EL (cell line): ENCODE data around the gene C2orf68.
A peak's percentile ranks its signal among the peaks of the same experiment; 100 is the strongest.
"Not testable (repeated sequence)": the region's sequence is repeated elsewhere in the genome, so short reads cannot be mapped to it uniquely, and the experiment has no call there.

ENCODE experiments used
- DNase-seq: peaks from one replicate; pipeline ENCODE4 v3.0.0-alpha.2; 2016

The C2orf68 gene

DNA sequence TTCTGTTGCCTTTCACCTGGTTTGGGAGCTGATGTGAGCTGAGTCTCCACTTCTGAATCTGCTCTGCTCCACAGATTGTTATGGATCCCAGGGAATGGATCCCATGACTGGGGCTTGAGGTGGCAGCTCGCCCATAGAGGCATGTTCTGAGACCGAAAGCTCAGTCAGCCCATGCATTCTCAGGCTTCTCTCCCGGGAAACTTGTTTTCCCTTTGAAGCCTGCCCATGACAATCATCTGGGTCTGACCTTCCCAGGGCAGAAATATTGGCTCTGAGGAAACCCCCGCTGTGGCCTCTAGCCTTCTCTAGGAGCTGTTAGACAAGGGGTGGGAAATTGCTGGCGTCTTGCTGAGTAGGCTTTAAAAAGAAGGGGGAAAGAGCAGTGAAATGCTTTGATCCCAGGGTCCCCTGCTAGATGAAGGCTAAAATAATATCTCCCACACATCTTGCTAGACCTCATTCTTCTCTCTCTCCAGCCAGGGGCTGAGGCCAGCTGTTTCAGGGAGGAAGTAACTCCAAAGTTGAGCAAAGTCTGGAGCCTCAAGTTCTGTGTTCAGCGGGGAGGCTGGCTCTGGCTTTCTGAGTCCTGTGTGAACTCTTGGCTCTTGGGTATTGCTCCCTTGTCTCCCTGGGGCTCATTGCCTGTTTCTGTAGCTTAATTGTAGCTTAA is 32.5 kb downstream of the C2orf68 start:
- no peak for DNase-seq

DNA sequence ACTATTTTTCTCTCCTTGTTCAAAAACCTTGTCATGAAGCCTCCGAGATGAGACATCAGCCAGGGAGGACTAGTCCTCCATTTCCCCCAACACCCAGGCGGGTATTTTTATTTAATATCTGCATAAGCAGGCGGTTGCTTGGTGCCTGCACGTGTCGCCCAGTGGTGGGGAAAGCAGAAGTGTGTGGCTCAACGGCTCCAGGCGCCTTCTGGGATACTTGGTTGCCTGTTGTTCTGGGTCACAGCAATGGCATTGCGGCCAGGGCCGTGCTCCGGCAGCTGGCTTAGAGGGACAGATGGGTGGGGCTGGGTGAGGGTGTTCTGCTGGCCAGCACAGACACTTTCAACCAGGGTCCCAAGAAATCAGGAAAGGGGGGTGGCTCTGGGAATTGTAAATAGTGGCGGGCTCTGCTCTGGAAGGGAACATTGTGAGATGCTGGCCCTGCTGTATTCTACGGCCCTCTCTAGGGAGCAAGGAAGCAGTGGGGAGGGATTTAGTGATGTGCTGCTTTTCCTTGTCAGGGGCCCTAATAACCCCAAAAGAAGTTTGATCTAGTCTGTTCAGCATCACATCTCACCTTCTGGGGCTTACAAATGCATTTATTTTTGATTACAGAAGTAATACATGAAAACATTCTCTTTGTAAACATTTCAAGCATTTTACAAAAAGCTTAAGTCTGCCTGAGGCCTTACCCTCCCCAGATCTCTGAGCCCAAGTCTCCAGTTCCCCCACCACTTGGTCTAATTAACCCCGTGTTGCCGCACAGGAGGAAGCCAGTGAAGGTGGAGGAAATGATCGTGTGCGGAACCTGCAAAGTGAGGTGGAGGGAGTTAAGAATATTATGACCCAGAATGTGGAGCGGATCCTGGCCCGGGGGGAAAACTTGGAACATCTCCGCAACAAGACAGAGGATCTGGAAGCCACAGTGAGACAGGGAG is 33.4 kb downstream of the C2orf68 start:
- no peak for DNase-seq

DNA sequence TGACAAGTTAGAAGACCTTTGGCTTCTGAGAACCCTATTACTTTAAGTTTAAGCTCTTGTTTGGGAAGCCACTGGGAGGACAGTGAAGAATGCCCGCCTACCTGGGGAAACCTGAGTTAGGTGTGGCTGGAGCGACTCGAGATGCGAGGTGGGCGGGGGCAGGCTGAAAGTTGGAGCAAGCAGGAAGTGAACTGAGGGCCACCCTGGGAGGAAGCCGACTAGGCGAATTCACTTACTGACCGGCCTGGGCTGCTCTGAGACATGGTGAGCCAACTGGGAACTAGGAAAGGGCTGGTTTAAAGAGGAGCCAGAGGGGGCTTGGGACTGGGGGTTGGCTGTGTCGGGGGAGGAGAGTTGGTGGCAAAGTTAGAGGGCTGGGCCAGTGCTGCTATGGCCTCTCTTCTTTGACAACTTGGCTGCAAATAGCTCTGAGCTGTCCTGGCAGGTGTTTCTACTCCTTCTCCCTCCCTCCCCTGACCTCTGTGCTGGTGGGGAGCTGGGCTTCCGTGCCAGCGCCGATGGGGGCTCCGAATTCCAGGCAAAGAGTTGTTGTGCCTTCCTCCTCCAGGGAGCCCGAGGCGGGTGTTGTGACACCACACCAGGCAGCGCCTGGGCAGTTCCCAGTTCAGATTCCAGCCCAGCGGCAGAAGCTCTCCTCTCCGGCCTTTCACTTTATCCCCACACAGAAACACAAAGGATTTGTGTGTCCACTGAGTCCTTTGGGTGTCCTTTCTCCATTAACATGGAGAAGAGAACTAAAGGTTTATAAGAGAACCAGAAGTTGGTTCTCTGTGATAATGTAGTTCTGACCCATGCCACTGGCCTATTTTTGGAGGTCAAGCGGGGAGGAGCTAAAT is 34.3 kb downstream of the C2orf68 start, which contains the start of gene VAMP8:
VAMP8 (plus strand) TSS at position 201 of the 857 bp plus-strand sequence; CDS start at position 262, 61 bp downstream.
- no peak for DNase-seq

DNA sequence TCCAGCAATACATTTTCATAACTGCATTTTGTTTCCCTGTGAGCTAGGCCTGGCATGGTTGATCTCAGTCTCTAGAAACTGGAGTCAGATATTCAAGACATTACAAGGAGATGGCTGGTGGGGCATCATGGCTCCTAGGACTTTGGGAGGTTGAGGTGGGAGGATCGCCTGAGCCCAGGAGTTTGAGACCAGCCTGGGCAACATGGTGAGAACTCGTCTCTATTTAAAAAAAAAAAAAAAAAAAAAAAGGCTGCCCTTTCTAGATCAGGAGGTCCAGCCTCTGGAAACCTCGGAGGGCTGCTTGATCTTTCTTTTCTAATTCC is 34.8 kb downstream of the C2orf68 start:
- no peak for DNase-seq

DNA sequence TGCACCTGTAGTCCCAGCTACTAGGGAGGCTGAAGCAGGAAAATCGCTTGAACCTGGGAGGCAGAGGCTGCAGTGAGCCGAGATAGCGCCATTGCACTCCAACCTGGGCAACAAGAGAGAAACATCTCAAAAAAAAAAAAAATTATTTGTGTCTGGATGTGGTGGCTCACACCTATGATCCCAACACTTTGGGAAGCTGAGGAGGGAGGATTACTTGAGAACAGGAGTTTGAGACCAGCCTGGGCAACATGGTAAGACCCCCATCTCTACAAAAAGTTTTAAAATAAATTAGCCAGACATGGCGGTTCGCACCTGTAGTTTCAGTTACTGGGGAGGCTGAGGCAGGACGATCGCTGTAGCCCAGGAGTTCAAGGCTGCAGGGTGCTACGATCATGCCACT is 36.1 kb downstream of the C2orf68 start:
- no peak for DNase-seq

DNA sequence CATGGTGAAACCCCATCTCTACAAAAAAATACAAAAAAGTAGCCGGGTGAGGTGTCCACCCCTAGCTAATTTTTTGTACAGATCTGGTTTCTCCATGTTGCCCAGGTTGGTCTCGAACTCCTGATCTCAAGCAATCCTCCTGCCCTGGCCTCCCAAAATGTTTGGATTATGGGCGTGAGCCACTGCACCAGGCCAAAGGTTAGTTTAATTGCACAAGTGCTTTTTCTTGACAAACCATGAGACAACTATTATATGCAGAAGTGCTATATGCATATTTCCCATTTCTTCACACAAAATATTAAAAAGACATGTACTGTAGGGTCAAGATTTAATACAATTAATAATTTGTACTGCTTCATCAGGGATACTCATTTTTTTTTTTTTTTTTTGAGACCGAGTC is 45.6 kb downstream of the C2orf68 start:
- no peak for DNase-seq

DNA sequence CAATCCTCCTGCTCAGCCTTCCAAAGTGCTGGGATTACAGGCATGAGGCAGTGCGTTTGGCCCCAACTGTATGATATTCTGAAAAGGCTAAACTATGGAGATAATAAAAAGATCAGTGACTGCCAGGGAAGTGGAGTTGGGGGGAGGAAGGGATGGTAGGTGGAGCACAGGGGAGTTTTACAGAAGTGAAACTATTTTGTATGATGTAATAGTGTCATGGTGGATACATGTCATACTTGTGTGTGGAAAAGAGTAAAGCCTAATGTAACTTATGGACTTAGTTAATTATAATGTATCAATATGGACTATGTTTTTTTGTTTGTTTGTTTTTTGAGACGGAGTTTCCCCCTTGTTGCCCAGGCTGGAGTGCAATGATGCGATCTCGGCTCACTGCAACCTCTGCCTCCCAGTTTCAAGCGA is 47.7 kb downstream of the C2orf68 start:
- no peak for DNase-seq

DNA sequence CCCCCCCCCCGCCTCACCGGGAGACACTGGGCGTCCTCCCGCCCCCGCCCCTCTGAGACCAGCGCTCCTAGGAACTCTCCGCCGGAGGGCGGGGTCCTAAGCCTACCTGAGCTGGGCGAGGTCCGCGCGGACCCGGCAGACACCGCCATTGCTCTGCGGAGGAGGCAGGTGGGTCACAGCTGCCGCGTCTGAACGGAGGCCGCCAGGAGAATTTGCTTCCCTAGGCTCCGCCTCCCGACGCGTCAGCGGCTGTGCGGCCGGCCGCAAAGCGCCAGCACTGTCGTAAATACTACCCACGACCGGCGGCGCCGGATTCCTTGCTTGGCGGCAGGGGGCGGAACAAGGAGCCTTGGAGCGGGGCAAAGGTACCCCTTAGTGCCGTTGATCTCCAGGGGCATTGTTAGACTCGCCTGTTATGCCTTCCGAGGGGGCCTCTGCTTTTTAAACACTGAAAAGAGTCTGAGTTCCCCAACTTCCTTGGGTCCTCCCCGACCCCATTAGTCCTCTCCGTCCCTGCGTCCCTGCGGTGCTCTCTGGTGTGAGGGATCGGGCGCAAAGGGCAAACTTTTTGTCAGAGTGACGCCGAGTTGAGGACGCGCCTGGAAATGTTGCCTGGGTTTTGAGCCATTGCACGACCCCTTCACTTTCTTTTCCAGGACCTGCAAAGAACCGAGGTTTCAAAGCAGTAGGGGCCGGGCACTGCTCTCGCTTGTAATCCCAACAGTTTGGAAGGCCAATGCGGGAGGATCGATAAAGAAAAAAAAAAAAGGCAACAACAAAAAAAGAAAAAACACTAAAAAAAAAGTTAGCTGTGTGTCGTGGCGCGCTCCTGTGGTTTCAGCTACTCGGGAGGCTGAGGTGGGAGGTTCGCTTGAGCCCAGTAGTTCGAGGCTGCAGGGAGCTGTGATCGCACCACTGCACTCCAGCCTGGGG is 50.3 kb downstream of the C2orf68 start, which contains the start of gene GGCX:
GGCX (minus strand) TSS at position 214 of the 933 bp plus-strand sequence; CDS start at position 149, 65 bp downstream.
- peak; percentile 92 for DNase-seq

DNA sequence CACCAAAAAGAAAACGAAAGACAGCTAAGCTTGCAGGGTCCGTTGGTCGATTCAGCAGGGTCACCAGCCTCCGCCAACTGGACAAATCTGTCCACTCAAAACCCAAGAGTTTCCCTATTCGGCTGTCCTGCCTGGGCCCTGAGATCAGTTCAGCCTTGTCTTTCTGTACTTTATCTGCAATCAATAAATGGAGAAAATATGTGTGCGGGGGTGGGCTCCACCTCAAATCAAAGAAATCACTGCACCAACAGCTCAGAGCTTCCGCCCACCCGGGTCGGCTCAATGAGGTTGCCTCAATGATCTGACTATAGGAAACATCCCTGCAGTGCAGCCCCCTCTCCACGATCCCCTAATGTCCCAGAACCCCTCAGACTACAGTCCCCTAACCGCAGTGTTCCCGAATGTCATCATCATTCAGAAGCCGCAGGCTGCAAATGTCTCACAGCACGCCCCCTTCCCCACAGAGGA is 51.0 kb downstream of the C2orf68 start:
- DNase-seq, result no peak

DNA sequence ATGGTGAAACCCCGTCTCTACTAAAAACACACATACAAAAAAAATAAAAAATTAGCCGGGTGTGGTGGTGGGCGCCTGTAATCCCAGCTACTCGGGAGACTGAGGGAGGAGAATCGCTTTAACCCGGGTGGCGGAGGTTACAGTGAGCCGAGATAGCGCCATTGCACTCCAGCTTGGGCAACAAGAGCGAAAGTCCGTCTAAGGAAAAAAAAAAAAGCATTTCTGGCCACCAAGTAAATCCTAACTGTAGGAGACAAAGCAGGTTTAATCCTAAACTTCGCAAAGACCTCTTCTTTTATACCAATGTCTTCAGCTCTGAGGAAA is 51.5 kb downstream of the C2orf68 start:
- DNase-seq, result not testable (repeated sequence)

DNA sequence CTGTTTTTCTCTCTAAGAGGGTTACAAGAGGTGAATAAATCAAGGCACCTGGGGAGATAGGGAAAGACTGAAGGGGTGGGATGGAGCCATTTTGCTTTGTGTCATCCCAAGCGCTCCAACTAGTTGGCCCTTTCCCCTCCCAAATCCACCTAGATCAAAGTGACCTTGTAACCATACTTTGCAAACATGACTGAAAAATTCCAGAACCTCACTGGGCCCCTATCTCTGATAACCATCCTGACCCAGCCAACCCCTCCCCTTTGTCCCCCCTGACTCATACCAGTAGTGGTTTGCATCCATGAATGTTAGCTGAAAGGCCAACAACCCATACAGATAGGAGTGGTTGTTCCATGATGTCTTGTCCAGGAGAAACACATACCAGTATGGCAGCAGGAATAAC is 53.7 kb downstream of the C2orf68 start:
- no peak for DNase-seq

DNA sequence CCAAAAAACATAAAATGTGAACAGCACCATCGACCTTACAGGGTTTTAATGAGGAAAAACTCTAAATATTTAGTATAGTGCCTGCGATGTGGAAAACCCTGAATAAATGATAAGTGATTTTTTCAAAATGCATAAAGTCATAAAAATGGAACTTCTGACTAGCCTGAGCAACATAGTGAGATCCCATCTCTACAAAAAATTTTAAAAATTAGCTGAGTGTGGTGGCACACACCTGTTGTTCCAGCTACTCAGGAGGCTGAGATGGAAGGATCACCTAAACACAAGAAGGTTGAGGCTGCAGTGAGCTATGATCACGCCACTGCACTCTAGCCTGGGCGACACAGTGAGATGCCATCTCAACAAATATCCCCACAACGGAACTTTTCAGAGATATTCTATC is 54.7 kb downstream of the C2orf68 start:
- DNase-seq, result no peak
